ENCODE data around the gene PALM. TPM values are rescaled to one million over a fixed set of nuclear protein-coding genes. Genes with fewer than 3 reads are reported as not detected.

The PALM gene
- total RNA-seq, 1 experiment from 2014 or later: 0.83 TPM

DNA sequence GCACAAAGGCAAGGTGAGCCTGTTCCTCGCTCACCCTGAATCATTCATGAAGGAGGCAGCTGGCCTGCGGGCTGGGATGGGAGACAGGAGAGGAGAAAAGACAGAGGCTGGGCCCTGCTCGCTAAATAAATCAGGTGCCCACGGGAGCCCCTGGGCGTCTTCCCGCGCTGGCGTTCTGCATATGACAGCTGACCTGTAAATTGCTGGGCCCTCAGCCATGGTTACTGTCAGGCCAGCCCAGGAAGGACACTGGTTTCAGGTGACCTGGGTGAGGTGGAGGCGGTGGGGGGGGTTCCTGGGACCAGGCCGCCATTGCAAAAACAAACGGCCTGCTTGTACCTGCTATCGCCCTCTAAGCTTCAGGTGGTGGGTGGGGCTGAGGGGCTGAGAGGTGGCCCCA lies 85.1 kb downstream of the PALM start:
- Mint-ChIP-seq H3K4me1 (ENCODE audit: low read depth, unreplicated experiment) (no peaks in the 10 kb centered on the region), H3K27me3 (ENCODE audit: unreplicated experiment) (no peaks in the 10 kb centered on the region), H3K36me3 (ENCODE audit: insufficient read depth, unreplicated experiment) (peaks cover 23% of the 10 kb centered on the region), H3K9me3 (ENCODE audit: low read depth, unreplicated experiment) (no peaks in the 10 kb centered on the region), H3K4me3 (ENCODE audit: low read depth, unreplicated experiment) (no peak overlapping the region), H3K27ac (ENCODE audit: unreplicated experiment) (no peak overlapping the region)
- TF ChIP-seq, protein P1, sequence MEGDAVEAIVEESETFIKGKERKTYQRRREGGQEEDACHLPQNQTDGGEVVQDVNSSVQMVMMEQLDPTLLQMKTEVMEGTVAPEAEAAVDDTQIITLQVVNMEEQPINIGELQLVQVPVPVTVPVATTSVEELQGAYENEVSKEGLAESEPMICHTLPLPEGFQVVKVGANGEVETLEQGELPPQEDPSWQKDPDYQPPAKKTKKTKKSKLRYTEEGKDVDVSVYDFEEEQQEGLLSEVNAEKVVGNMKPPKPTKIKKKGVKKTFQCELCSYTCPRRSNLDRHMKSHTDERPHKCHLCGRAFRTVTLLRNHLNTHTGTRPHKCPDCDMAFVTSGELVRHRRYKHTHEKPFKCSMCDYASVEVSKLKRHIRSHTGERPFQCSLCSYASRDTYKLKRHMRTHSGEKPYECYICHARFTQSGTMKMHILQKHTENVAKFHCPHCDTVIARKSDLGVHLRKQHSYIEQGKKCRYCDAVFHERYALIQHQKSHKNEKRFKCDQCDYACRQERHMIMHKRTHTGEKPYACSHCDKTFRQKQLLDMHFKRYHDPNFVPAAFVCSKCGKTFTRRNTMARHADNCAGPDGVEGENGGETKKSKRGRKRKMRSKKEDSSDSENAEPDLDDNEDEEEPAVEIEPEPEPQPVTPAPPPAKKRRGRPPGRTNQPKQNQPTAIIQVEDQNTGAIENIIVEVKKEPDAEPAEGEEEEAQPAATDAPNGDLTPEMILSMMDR (IDR thresholded peaks at IDR 0.05; ENCODE audit: unreplicated experiment): no peak
- BruUV-seq (replicated peaks): no TSS peak
- intact Hi-C loops (cut with micrococcal nuclease; ENCODE audit: unreplicated experiment): no loop called here
- DNase-seq: no peak
- CTCF ChIA-PET: no interaction called here

DNA sequence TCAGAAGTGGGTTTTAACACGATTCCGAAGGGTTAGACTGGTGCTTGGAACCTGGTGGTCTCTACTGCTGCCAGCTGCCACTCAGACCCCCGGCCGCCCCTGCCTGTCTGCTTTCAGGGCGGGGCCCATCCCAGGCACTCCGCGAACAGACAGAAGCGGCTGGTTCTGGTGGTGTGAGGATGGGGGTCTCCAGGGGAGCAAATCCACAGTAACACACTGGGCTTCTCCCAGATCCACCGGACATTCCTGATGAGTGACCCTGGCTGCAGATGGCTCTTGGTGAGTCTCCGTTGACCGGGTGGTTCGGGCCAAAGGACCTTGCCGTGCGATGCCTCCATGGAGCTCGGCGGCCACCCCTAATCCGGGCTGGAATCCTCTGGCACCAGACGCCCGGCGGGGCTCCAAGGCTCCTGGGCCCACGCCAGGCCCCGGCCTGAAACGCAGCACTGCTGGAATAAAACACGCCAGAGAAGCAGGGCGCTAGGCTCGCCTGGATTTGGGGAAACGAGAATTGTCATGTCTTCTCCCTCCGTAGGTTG lies 86.4 kb downstream of the PALM start:
- H3K4me1 Mint-ChIP-seq (ENCODE audit: low read depth, unreplicated experiment): peaks cover 6% of the 10 kb centered on the region
- H3K27me3 Mint-ChIP-seq (ENCODE audit: unreplicated experiment): no peaks in the 10 kb centered on the region
- CTCF ChIA-PET: no interaction called here
- no TSS peak for BruUV-seq (replicated peaks)
- TF ChIP-seq, protein P1 (IDR thresholded peaks at IDR 0.05; ENCODE audit: unreplicated experiment): no peak
- intact Hi-C loops (cut with micrococcal nuclease; ENCODE audit: unreplicated experiment): no loop called here
- H3K9me3 Mint-ChIP-seq (ENCODE audit: low read depth, unreplicated experiment): no peaks in the 10 kb centered on the region
- no peak overlapping the region for H3K27ac Mint-ChIP-seq (ENCODE audit: unreplicated experiment)
- H3K36me3 Mint-ChIP-seq (ENCODE audit: insufficient read depth, unreplicated experiment): peaks cover 36% of the 10 kb centered on the region
- DNase-seq: no peak
- no peak overlapping the region for H3K4me3 Mint-ChIP-seq (ENCODE audit: low read depth, unreplicated experiment)

DNA sequence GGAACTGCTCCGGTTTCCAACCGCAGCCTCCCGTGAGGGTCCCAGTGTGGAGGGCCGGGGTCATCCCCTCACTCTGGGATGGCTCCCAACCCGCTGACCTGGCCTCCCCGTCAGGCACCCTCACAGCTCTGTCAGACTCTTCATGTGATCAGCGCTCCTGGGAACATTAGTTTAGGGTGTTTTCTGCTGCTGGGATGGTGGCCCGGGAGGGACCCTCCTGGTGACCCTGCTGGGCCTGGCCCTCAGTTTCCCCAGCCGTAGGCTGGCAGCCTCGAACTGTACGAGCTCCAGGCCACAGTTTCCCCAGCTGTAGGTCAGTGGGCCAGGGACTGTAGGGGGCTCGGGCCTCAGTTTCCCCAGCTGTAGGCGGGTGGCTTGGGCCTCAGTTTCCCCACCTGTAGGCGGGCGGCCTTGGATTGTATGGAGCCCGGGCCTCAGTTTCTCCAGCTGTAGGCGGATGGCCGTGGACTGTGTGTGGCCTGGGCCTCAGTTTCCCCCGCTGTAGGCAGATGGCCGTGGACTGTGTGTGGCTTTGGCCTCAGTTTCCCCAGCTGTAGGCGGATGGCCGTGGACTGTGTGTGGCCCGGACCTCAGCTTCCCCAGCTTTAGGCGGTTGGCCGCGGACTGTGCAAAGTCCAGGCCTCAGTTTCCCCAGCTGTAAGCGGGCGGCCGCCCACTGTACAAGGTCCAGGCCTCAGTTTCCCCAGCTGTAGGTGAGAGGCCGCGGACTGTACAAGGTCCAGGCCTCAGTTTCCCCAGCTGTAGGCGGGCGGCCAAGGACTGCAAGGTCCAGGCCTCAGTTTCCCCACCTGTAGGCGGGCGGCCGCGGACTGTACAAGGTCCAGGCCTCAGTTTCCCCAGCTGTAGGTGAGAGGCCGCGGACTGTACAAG lies 87.2 kb downstream of the PALM start:
- intact Hi-C loops (cut with micrococcal nuclease; ENCODE audit: unreplicated experiment): no loop called here
- no peak for DNase-seq
- H3K9me3 Mint-ChIP-seq (ENCODE audit: low read depth, unreplicated experiment): no peaks in the 10 kb centered on the region
- no peaks in the 10 kb centered on the region for H3K27me3 Mint-ChIP-seq (ENCODE audit: unreplicated experiment)
- no TSS peak for BruUV-seq (replicated peaks)
- peaks cover 43% of the 10 kb centered on the region for H3K36me3 Mint-ChIP-seq (ENCODE audit: insufficient read depth, unreplicated experiment)
- no peak overlapping the region for H3K27ac Mint-ChIP-seq (ENCODE audit: unreplicated experiment)
- H3K4me1 Mint-ChIP-seq (ENCODE audit: low read depth, unreplicated experiment): peaks cover 10% of the 10 kb centered on the region
- TF ChIP-seq, protein P1 (IDR thresholded peaks at IDR 0.05; ENCODE audit: unreplicated experiment): no peak
- H3K4me3 Mint-ChIP-seq (ENCODE audit: low read depth, unreplicated experiment): peak overlapping the region; percentile 77
- CTCF ChIA-PET: interaction anchor here (0.6 kb wide), 1 partner anchor 982 kb away, joined by 3 read pairs; no protein-coding TSS in a partner anchor

DNA sequence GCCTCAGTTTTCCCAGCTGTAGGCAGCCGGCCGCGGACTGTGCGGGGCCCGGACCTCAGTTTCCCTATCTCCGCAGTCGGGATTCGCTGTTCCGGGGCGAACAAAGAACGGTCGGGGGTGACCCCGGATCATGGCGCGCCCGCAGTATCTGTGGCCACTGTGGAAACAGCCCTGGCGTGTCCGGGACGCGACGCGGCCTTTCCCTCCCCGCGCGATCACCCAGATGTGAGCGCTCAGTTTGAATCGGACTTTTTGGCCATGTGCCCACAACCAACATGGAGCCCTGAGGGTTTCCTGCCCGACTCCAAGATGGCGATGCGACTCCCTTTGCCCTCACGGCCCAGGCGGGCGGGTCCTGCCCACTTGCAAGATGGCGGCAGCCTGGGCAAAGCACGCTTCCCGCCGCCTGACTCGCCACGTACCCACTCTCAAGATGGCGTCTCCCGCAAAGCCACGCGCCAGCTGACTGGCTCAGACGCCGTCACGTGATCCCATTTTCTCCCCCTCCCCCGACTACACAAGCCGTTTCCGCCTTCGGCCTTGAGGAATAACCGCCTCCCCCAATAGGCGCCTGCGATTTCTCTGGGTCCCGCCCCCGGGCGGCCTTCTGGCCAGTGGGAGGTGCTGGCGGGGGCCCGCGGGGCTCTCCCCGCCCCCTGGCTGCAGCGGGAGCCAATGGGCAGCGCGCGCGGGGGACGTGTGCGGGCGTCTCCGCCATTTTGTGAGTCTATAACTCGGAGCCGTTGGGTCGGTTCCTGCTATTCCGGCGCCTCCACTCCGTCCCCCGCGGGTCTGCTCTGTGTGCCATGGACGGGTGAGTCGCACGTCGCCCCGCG lies 88.2 kb downstream of the PALM start, which contains the start of gene PTBP1:
TSS of gene PTBP1 (plus strand) at position 761 of the 836 bp plus-strand sequence. CDS start at position 807, 46 bp downstream.
- H3K27ac Mint-ChIP-seq (ENCODE audit: unreplicated experiment): peak within 1 kb of the TSS; percentile 94
- no TSS peak for BruUV-seq (replicated peaks)
- TF ChIP-seq, protein P1 (IDR thresholded peaks at IDR 0.05; ENCODE audit: unreplicated experiment): no peak
- no peaks in the 10 kb centered on the region for H3K9me3 Mint-ChIP-seq (ENCODE audit: low read depth, unreplicated experiment)
- no peaks in the 10 kb centered on the region for H3K27me3 Mint-ChIP-seq (ENCODE audit: unreplicated experiment)
- DNase-seq: peak; percentile 96
- peak within 1 kb of the TSS; percentile 77 for H3K4me3 Mint-ChIP-seq (ENCODE audit: low read depth, unreplicated experiment)
- intact Hi-C loops (cut with micrococcal nuclease; ENCODE audit: unreplicated experiment): no loop called here
- H3K4me1 Mint-ChIP-seq (ENCODE audit: low read depth, unreplicated experiment): peaks cover 10% of the 10 kb centered on the region
- peaks cover 53% of the 10 kb centered on the region for H3K36me3 Mint-ChIP-seq (ENCODE audit: insufficient read depth, unreplicated experiment)
- CTCF ChIA-PET: interaction anchor here (0.6 kb wide), 1 partner anchor 981 kb away, joined by 3 read pairs; no protein-coding TSS in a partner anchor

Measured in Calu3 (cell line).